ENCODE data around the gene DDX51. TPM values are rescaled to one million over a fixed set of nuclear protein-coding genes. Genes with fewer than 3 reads are reported as not detected.

The DDX51 gene
- total and polyA plus RNA-seq, 2 of the 4 experiments (the other 2 are of a cell fraction): 3.8 to 14.5 TPM

DNA sequence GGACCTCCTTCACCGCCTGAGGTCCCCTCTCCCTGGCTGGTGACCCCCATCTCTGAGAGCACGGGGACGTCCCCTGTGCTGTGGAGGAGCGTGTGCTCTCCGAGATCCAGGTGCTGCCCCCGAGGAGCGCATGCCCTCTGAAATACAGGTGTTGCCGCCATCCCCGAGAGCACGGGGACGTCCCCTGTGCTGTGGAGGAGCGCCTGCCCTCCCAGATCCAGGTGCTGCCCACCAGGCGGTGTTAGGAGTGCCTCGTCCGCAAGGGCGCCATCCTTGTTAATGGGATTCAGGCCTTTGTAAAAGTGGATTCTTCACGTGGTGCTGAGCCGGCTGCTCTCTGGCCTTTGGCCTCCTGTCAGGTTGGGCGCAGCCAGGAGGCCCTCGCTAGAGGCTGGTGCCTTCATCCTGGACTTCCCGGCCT lies 10.2 kb upstream of the DDX51 start:
- H3K56ac ChIP-seq (ENCODE audit: extremely low read depth, insufficient read depth, low read length): no peak overlapping the region
- no peak overlapping the region for H3K14ac ChIP-seq (replicated peaks; ENCODE audit: low read depth, low read length)
- no peak overlapping the region for H3K27ac ChIP-seq (ENCODE audit: insufficient read depth, low read length)
- H2AK9ac ChIP-seq (replicated peaks; ENCODE audit: low read depth, low read length, poor library complexity): no peak overlapping the region
- H3K4me1 ChIP-seq (ENCODE audit: control insufficient read depth, insufficient read depth, low read length): no peaks in the 10 kb centered on the region
- no peaks in the 10 kb centered on the region for H3K9me3 ChIP-seq (ENCODE audit: control insufficient read depth, insufficient read depth, low read length)
- dilution Hi-C loops (cut with HindIII; ENCODE audit: low sequenced_read_pairs, unreplicated experiment) (no loop called here), intact Hi-C loops (cut with micrococcal nuclease) (loop anchor here (1.0 to 5.0 kb wide), 4 partner anchors 65 to 463 kb away; partner anchors contain the start of gene P2RX2), in situ Hi-C loops (cut with MboI; ENCODE audit: low sequenced_read_pairs) (loop anchor here (5.0 kb wide), 1 partner anchor 263 kb away; no protein-coding TSS in a partner anchor)
- H3K23ac ChIP-seq (ENCODE audit: low read depth, low read length): no peak overlapping the region
- H3K4ac ChIP-seq (ENCODE audit: low read depth, low read length): no peak overlapping the region
- H3K9ac ChIP-seq (ENCODE audit: low read depth, low read length): no peak overlapping the region
- no peak overlapping the region for H3K4me2 ChIP-seq (ENCODE audit: low read depth, low read length)
- H3K27me3 ChIP-seq (ENCODE audit: control insufficient read depth, insufficient read depth, low read length): no peaks in the 10 kb centered on the region
- ChIA-PET CTCF (interaction anchor here (1.0 to 1.3 kb wide), 4 partner anchors 8 to 260 kb away, joined by 3 to 5 read pairs (median 4); no protein-coding TSS in a partner anchor), POLR2A (ENCODE audit: unreplicated experiment) (no interaction called here)
- no peak overlapping the region for H3K4me3 ChIP-seq (ENCODE audit: insufficient read depth, low read depth, low read length)
- WGBS, 2 experiments (ENCODE audit: extremely low coverage in 2 of 2, insufficient read length in 1 of 2): 75% methylated on average over 13 of the region's 21 CpGs; no CpG with 5 or more reads in 1 of the 2 experiments
- H3K9me1 ChIP-seq (ENCODE audit: insufficient read depth, low read length): peaks cover 16% of the 10 kb centered on the region; the same call in 1 of the 2 replicates
- H4K5ac ChIP-seq (ENCODE audit: low read depth, low read length): no peak overlapping the region
- BruUV-seq (replicated peaks): no TSS peak
- peak overlapping the region; percentile 40 for H2AFZ ChIP-seq (replicated peaks; ENCODE audit: low read length, poor library complexity)
- no peak overlapping the region for H2BK120ac ChIP-seq (ENCODE audit: low read depth, low read length)
- TF ChIP-seq RCOR1 (IDR thresholded peaks at IDR 0.05; ENCODE audit: insufficient replicate concordance, low read length): no peak
- no peak for TF ChIP-seq BHLHE40 (IDR thresholded peaks at IDR 0.05; ENCODE audit: low read depth, low read length)
- no peak for TF ChIP-seq CEBPB (IDR thresholded peaks at IDR 0.05; ENCODE audit: low read depth, low read length)
- TF ChIP-seq POLR2A (IDR thresholded peaks at IDR 0.05; ENCODE audit: low read depth, low read length): no peak
- TF ChIP-seq RAD21 (IDR thresholded peaks at IDR 0.05; ENCODE audit: low read length): no peak
- no peak for TF ChIP-seq FOS (IDR thresholded peaks at IDR 0.05; ENCODE audit: low read depth, low read length)
- no peak for TF ChIP-seq MAZ (IDR thresholded peaks at IDR 0.05; ENCODE audit: borderline replicate concordance, low read depth, low read length)
- H3K18ac ChIP-seq (ENCODE audit: low read depth, low read length): no peak overlapping the region
- H2BK15ac ChIP-seq (ENCODE audit: low read depth, low read length): no peak overlapping the region
- no peaks in the 10 kb centered on the region for H3K79me1 ChIP-seq (ENCODE audit: low read depth in 1 of 2, low read length in 2 of 2)
- H2BK5ac ChIP-seq (ENCODE audit: low read depth, low read length, poor library complexity, severe bottlenecking): no peak overlapping the region
- H4K8ac ChIP-seq (ENCODE audit: low read depth in 2 of 2, low read length in 2 of 2): no peak overlapping the region
- no peak overlapping the region for H2BK20ac ChIP-seq (ENCODE audit: low read depth, low read length)
- ATAC-seq (ENCODE audit: low read depth): no peak
- peaks cover 20% of the 10 kb centered on the region for H3K36me3 ChIP-seq (ENCODE audit: control insufficient read depth, insufficient read depth, low read length)
- H2AK5ac ChIP-seq (ENCODE audit: low read depth, low read length): no peak overlapping the region
- no peak for DNase-seq
- peaks cover 18% of the 10 kb centered on the region for H4K20me1 ChIP-seq (ENCODE audit: insufficient read depth, low read length)
- H4K91ac ChIP-seq (ENCODE audit: insufficient read depth, low read depth, low read length): no peak overlapping the region
